Kidney glomerular epithelial cell (primary cell): Measurements from ENCODE around the gene NTF4.

Experiments
- DNase-seq: peaks from one replicate; lab custom pipeline; 2025; lab: John Stamatoyannopoulos, UW

NTF4 gene

GRCh38 chr19:49091391-49092038 is 26.9 kb upstream of the NTF4 start:
- no peak for DNase-seq

DNA sequence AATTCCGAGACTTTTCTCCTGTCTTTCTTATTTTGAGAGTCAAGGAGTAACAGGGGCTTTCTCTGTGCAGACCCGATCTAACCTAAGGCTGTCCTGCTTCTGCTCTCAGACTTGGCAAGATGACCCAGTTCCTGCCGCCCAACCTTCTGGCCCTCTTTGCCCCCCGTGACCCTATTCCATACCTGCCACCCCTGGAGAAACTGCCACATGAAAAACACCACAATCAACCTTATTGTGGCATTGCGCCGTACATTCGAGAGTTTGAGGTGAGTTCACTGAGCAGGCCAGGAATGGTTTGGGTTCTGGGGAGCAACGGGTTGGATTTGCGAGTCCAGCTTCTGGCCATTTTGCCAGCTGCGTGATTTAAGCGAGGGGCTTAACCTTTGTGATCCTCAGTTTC is 21.7 kb upstream of the NTF4 start:
- DNase-seq, result no peak

DNA sequence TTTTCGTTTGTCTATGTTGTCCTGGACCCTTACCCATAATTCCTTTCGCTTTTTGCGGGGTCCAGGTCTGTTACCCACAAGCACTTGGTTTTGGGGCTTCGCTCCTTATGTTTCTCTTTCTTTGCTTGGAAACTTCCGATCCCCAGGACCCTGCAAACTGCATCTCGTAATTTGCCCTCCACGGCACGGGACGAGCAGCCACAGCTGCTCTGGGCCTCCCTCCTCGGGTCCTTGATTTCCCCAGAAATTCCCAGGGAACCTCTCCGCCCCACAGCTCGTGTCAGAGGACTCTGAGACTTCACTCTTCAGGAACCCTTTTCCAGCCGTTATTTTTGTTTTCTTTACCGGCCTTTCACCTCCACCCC is 21.2 kb upstream of the NTF4 start:
- DNase-seq, result no peak

DNA sequence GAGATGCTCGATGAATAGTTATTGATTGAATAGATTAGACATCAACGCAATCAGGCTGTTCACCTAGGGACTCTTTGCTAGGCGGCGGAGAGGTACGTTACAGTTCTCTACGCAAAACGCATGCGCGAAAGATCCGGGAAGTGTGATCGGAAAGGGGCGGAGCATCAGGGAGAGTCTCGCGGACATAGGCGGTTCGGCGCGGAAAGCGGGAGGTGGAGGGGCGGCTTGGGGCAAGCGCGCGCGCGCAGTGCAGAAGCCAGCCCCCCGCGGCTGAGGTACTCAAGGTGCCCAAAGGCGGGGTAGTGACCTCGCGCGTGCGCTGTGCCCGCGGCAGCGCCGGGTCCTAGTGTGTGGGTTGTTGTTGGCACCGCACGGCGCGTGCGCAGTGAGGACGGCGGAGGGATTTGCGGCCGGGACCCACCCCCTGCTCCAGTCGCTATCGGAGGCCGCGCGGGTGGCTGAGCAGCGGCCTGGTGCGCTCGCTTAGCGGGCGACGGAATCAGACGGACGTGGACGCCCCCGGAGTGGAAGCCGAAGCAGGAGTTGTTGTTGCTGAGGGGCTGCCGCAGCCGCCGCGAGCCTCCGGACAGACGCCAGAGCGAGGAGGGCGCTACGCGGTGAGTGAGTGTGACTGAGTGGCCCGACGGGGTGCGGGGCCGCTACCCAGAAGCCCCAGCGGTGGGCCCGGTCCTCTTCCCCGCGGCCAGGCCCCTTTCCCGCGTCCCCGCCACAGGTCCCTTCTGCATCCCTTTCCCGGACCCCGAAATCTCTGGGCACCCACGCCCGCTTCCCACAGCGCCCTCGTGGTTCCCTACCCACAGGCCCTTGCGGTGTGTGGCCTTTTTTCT is 20.6 kb upstream of the NTF4 start, which contains the start of gene SNRNP70:
TSS of gene SNRNP70 (plus strand) at position 432 of the 848 bp plus-strand sequence. CDS start 964 bp downstream, outside the sequence.
- peak; percentile 97 for DNase-seq

- no peak for DNase-seq
Observed at GRCh38 chr19:49084206-49085019, 19.8 kb upstream of the NTF4 start.

- no peak for DNase-seq
Observed at GRCh38 chr19:49081273-49081672, 16.7 kb upstream of the NTF4 start.

GRCh38 chr19:49080392-49080791 is 15.8 kb upstream of the NTF4 start:
- no peak for DNase-seq

GRCh38 chr19:49074869-49075268 is 10.3 kb upstream of the NTF4 start:
- DNase-seq, result peak; percentile 65

DNA sequence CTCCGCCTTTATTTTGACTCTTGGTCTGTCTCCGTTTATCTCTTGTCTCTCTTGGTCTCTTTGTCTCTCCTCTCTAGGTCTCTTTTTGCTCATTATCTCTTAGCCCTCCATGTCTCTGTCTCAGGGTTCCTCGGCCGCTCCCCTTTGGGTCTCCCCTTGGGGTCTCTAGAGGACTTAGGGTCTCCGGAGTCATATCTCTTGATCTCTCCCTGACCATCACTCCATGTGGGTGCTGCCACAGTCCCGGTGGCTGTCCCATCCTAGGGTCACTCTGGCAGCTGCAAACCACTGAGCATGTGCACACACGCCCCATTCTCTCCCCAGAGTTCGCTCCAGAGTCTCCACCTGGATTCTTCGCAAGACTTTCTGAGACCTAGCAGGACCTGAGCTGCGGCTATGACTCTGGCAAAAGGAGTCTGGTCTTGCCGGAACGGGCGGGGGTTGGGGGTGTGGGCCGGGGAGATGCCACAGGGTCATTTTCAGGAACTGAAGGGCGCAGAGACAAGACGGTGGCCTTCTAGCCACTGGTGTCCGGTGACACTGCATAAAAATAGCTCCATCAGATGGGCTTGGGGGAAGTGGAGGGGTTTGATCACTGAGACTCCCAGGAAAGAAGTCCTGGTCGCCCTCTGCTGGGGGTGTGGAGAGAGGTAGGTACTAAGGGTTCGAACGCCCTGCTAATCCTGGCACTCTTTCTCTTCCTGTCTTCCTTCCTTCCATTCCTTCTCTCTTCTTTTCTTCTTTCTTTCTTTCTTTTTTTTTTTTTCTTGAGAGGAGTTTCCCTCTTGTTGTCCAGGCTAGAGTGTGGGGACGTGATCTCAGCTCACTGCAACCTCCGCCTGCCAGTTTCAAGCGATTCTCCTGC is 9.1 kb upstream of the NTF4 start:
- DNase-seq, result no peak

- no peak for DNase-seq
Observed at GRCh38 chr19:49071860-49072547, 7.4 kb upstream of the NTF4 start.

DNA sequence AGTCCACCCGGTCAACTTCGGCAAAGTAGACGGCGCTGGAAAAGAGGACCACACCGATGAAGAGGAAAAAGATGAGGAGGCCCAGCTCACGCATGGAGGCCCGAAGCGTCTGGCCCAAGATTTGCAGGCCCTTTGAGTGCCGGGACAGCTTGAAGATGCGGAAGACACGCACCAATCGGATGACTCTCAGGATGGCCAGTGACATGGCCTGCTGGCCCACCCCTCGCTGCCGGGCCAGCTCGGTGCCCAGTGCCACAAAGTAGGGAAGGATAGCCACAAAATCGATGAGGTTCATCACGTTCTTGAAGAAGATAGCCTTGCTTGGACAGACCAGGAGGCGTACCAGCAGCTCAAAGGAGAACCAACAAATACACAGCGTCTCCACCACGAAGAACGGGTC is 5.8 kb upstream of the NTF4 start:
- no peak for DNase-seq

DNA sequence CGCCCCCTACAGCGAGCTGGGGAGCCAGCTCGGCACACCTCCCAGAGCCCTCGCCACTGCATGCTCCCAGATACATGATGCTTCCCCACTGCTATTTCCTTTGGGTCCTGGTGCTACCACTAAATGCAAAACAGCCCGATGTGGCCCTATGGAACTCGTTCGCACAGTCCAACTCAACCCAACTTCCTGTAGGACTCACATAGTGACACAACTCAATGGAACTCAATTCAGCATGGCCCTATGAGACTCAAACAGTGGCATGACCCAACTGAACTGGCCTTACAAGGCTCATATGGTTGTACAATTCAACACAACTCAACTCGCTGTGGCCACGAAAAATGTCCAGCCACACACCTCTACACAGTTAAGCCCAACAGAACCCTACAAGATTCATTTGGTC is 4.4 kb upstream of the NTF4 start:
- no peak for DNase-seq

DNA sequence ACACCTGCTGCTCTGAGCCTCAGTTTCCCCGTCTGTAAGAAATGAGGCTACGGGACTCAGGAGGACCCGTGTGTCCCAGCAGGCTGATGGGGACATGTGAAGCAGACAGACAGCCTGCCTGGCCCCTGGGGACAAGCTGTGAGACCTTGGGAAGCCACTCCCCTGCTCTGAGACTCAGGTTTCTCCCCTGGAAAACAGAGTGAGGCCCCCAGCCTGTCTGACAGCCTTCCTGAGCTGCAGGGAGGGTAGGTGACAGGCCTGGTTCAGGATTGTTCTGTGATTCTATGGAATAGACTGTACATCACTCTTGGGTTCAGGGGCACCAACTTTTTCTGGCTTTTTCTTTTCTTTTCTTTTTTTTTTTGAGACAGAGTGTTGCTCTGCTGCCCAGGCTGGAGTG is 2.9 kb upstream of the NTF4 start:
- no peak for DNase-seq

- no peak for DNase-seq
Observed at GRCh38 chr19:49065905-49066512, 1.4 kb upstream of the NTF4 start.

DNA sequence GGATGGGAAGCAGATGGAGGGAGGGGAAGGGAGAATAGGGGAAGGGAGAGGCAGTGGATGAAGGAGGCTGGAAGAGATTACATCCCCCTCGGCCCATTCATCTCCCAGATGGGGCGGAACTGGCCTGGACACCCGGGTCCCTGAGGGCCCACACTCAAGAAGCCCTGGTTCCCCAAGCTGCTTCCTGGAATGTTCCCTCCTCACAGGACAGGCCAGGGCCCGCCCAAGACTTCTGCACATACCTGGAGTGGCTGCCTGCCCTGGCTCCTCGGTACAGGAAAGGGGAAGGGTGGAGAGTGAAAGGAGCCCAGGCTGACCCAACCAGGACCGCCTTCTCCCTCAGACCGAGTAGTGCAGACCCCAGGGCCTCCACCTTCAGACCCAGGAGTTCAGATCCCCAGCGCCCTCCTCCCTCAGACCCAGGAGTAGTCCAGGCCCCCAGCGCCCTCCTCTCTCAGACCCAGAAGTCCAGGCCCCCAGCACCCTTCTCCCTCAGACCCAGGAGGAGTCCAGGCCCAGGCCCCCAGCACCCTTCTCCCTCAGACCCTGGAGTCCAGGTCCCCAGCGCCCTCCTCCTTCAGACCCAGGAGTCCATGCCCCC is 489 bp downstream of the NTF4 start:
- DNase-seq, result no peak

DNA sequence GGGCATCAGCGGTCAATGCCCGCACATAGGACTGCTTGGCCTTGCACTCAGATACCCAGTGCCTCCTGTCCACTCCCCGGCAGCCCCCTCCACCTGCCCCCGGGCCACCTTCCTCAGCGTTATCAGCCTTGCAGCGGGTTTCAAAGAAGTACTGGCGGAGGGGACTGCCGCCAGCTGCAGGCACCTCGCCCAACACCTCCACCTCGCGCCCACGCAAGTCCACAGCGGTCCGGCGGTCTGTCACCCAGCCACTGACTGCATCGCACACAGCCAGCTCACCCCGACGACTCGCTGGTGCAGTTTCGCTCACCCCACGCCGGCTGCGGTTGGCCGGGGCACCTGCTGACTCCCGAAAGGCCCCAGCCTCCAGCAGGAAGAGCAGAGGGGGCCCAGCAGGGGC is 3.2 kb downstream of the NTF4 start:
- no peak for DNase-seq

- no peak for DNase-seq
Observed at GRCh38 chr19:49061000-49061399, 3.6 kb downstream of the NTF4 start.

- DNase-seq, result no peak
Observed at GRCh38 chr19:49059053-49059452, 5.6 kb downstream of the NTF4 start.

DNA sequence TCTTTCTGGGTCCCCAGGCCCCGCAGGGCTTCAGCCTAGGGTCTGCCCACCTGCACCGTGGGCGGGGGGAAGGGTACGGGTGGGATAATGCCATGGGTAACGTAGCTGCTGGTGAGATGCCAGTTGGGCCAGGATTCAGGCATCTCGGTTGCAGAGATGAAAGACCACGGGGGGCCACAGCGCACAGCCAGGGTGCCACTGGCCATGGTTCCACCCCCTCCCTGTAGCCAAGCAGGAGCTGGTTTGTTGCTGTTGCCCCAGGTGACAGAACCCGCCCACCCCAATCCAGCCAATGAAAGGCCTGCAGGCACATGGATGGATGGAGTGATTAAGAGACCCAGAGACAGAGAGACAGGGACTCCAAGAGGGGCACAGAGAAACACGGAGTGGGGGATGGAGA is 6.1 kb downstream of the NTF4 start:
- no peak for DNase-seq

- DNase-seq, result peak; percentile 36
Observed at GRCh38 chr19:49057636-49058234, 6.9 kb downstream of the NTF4 start, which contains the start of gene CGB7. CGB7 (minus strand) TSS chr19:49057749; CDS start chr19:49055375, 2,374 bp downstream.
